H1 (cell line): ENCODE data around the gene FABP7. TPM values are rescaled to one million over a fixed set of nuclear protein-coding genes. Genes with fewer than 3 reads are reported as not detected.

Experiments used
- CTCF ChIA-PET: fragments of 300-600 bp; sonication (Branson Sonifier 250); formaldehyde crosslinking; loops from one replicate; lab custom pipeline; 2021; ENCODE audit not compliant: partially characterized antibody; lab: Charles Lee
- POLR2A ChIA-PET: fragments of 300-600 bp; sonication (Branson Sonifier 250); formaldehyde crosslinking; loops from one replicate; lab custom pipeline; 2021; ENCODE audit warnings: inconsistent platforms; ENCODE audit not compliant: partially characterized antibody; lab: Charles Lee
- DNase-seq, 2 experiments: peaks; one replicate each; pipeline versions ENCODE4 v3.0.0 to v3.0.0-alpha.2; 2010 to 2022; ENCODE audit warnings: low spot score in 2 of 2, low read depth in 1 of 2, mixed read lengths in 1 of 2
- FAIRE-seq: peaks from 2 replicates; lab custom pipeline; 2011; peaks lifted over from hg19 to GRCh38; lab: Jason Lieb, UNC
- H2AFZ ChIP-seq: 2 replicates; pipeline ENCODE4 v1.8.1; 2012; ENCODE audit warnings: low read length, inconsistent platforms
- H2AK5ac ChIP-seq: 2 replicates; pipeline ENCODE4 v1.6.1; 2013; ENCODE audit warnings: low read depth, low read length
- H2BK120ac ChIP-seq: replicated peaks from 2 replicates; pipeline ENCODE3; 2013; ENCODE audit warnings: low read depth, low read length, inconsistent platforms
- H2BK12ac ChIP-seq: 2 replicates; pipeline ENCODE4 v1.6.1; 2013; ENCODE audit warnings: low read depth, low read length
- H2BK15ac ChIP-seq: 2 replicates; pipeline ENCODE4 v1.6.1; 2013; ENCODE audit warnings: low read length
- H2BK20ac ChIP-seq: 2 replicates; pipeline ENCODE4 v1.6.1; 2013; ENCODE audit warnings: low read length
- H2BK5ac ChIP-seq: 2 replicates; pipeline ENCODE4 v1.6.1; 2013; ENCODE audit warnings: low read depth, low read length
- H3K14ac ChIP-seq: 2 replicates; pipeline ENCODE4 v1.6.1; 2013; ENCODE audit warnings: inconsistent platforms; ENCODE audit not compliant: insufficient read length
- H3K18ac ChIP-seq: 2 replicates; pipeline ENCODE4 v1.6.1; 2013; ENCODE audit warnings: low read length; ENCODE audit errors: extremely low read depth
- H3K23ac ChIP-seq: 2 replicates; pipeline ENCODE4 v1.6.1; 2013; ENCODE audit warnings: inconsistent platforms; ENCODE audit not compliant: insufficient read length
- H3K23me2 ChIP-seq: 2 replicates; pipeline ENCODE4 v1.6.1; 2013; ENCODE audit warnings: low read depth, low read length
- H3K27ac ChIP-seq: 2 replicates; pipeline ENCODE4 v1.6.1; 2011; ENCODE audit warnings: low read depth, low read length, inconsistent platforms
- H3K27me3 ChIP-seq, 4 experiments: replicated peaks in 1 of 4; 1 replicate in 1 of 4; 2 replicates in 3 of 4; pipeline versions ENCODE4 v1.6.1 to v1.8.1; 2011 to 2013; ENCODE audit warnings: low read length in 3 of 4, mild to moderate bottlenecking in 3 of 4, inconsistent platforms in 2 of 4, mixed read lengths in 2 of 4, moderate library complexity in 1 of 4; ENCODE audit not compliant: control insufficient read depth in 3 of 4, insufficient read depth in 3 of 4; ENCODE audit errors: extremely low read depth in 1 of 4
- H3K36me3 ChIP-seq, 4 experiments: 2 replicates each; pipeline versions ENCODE4 v1.6.1 to v1.8.1; 2011 to 2013; ENCODE audit warnings: mild to moderate bottlenecking in 4 of 4, low read length in 3 of 4, moderate library complexity in 2 of 4, control low read depth in 1 of 4, inconsistent platforms in 1 of 4; ENCODE audit not compliant: insufficient read depth in 4 of 4, control insufficient read depth in 2 of 4
- H3K4ac ChIP-seq: replicated peaks from 2 replicates; pipeline ENCODE3; 2013; ENCODE audit warnings: low read length, low read depth, mixed read lengths, inconsistent platforms; ENCODE audit not compliant: insufficient read length
- H3K4me1 ChIP-seq, 4 experiments: replicated peaks in 1 of 4; 1 replicate in 1 of 4; 2 replicates in 3 of 4; pipeline versions ENCODE4 v1.6.1 to v1.8.1; 2011 to 2013; ENCODE audit warnings: low read length in 3 of 4, inconsistent platforms in 2 of 4, mixed read lengths in 1 of 4; ENCODE audit not compliant: insufficient read depth in 4 of 4, control insufficient read depth in 3 of 4
- H3K4me2 ChIP-seq, 2 experiments: 2 replicates each; pipeline versions ENCODE4 v1.6.1 to v1.8.1; 2011 to 2013; ENCODE audit warnings: low read depth in 2 of 2, low read length in 2 of 2, control low read depth in 1 of 2, inconsistent platforms in 1 of 2, mild to moderate bottlenecking in 1 of 2; ENCODE audit not compliant: insufficient read depth in 1 of 2
- H3K4me3 ChIP-seq, 4 experiments: fragments of 200-600, 300-600 bp in 1 of 4; sonication (generic), shearing (Covaris generic), sonication (Bioruptor Twin) in 1 of 4; 2 replicates each; pipeline versions ENCODE4 v1.5.1 to v1.8.1; 2011 to 2016; ENCODE audit warnings: low read length in 4 of 4, low read depth in 3 of 4, control low read depth in 2 of 4, inconsistent platforms in 2 of 4, mild to moderate bottlenecking in 2 of 4, mixed read lengths in 1 of 4, moderate library complexity in 1 of 4; ENCODE audit not compliant: insufficient read depth in 2 of 4; ENCODE audit errors: extremely low read depth in 1 of 4
- H3K56ac ChIP-seq: replicated peaks from 2 replicates; pipeline ENCODE3; 2013; ENCODE audit warnings: low read depth, mild to moderate bottlenecking, mixed read lengths, low read length, inconsistent platforms; ENCODE audit not compliant: insufficient read length
- H3K79me1 ChIP-seq: 2 replicates; pipeline ENCODE4 v1.6.1; 2013; ENCODE audit warnings: low read depth, low read length, control low read depth
- H3K79me2 ChIP-seq, 2 experiments: 2 replicates each; pipeline versions ENCODE4 v1.6.1 to v1.8.1; 2012 to 2013; ENCODE audit warnings: low read length in 2 of 2, mild to moderate bottlenecking in 2 of 2, inconsistent platforms in 1 of 2; ENCODE audit not compliant: insufficient read depth in 2 of 2, control insufficient read depth in 1 of 2
- H3K9ac ChIP-seq, 4 experiments: replicated peaks in 1 of 4; 1 replicate in 1 of 4; 2 replicates in 3 of 4; pipeline versions ENCODE4 v1.6.1 to v1.8.1; 2011 to 2013; ENCODE audit warnings: low read depth in 3 of 4, low read length in 3 of 4, control low read depth in 2 of 4, mild to moderate bottlenecking in 2 of 4, moderate library complexity in 2 of 4, inconsistent platforms in 1 of 4; ENCODE audit errors: extremely low read depth in 1 of 4
- H3K9me3 ChIP-seq, 2 experiments: 2 replicates each; pipeline versions ENCODE4 v1.6.1 to v1.8.1; 2012 to 2013; ENCODE audit warnings: mild to moderate bottlenecking in 2 of 2, moderate library complexity in 2 of 2, control low read depth in 1 of 2, inconsistent platforms in 1 of 2, low read depth in 1 of 2, low read length in 1 of 2, mixed read lengths in 1 of 2; ENCODE audit not compliant: insufficient read depth in 2 of 2
- H4K20me1 ChIP-seq, 2 experiments: replicated peaks in 1 of 2; 2 replicates each; pipeline versions ENCODE3 to v1.8.1; 2011 to 2013; ENCODE audit warnings: inconsistent platforms in 2 of 2, low read length in 2 of 2, mild to moderate bottlenecking in 1 of 2; ENCODE audit not compliant: insufficient read depth in 2 of 2, control insufficient read depth in 1 of 2
- H4K5ac ChIP-seq: 2 replicates; pipeline ENCODE4 v1.6.1; 2013; ENCODE audit warnings: low read length, low read depth, mixed read lengths, inconsistent platforms; ENCODE audit not compliant: insufficient read length
- H4K8ac ChIP-seq: 2 replicates; pipeline ENCODE4 v1.8.0; 2013; ENCODE audit warnings: mild to moderate bottlenecking, moderate library complexity, low read length, inconsistent platforms; ENCODE audit not compliant: insufficient read depth; ENCODE audit errors: extremely low read depth
- H4K91ac ChIP-seq: replicated peaks from 2 replicates; pipeline ENCODE3; 2013; ENCODE audit warnings: low read length, mixed read lengths, inconsistent platforms; ENCODE audit not compliant: insufficient read length
- ATF3 ChIP-seq: IDR thresholded peaks from 2 replicates; pipeline ENCODE4 v1.6.1; 2011; ENCODE audit warnings: low read depth, mild to moderate bottlenecking, low read length; ENCODE audit not compliant: insufficient read depth
- BRCA1 ChIP-seq: IDR thresholded peaks from 2 replicates; pipeline ENCODE4 v1.6.1; 2012; ENCODE audit warnings: low read depth, low read length, improper control_type of control experiment
- CHD2 ChIP-seq: IDR thresholded peaks from 2 replicates; pipeline ENCODE4 v1.6.1; 2012; ENCODE audit warnings: low read length, improper control_type of control experiment
- CREB1 ChIP-seq: IDR thresholded peaks from 2 replicates; pipeline ENCODE4 v1.6.1; 2012; ENCODE audit warnings: inconsistent platforms
- CTCF ChIP-seq, 3 experiments: IDR thresholded peaks; 1 replicate in 2 of 3; 2 replicates in 1 of 3; pipeline versions ENCODE4 v1.5.1 to v1.6.1; 2011; ENCODE audit warnings: low read length in 3 of 3, mild to moderate bottlenecking in 3 of 3, inconsistent platforms in 2 of 3, low read depth in 1 of 3, moderate library complexity in 1 of 3; ENCODE audit not compliant: insufficient read depth in 1 of 3; ENCODE audit errors: control extremely low read depth in 1 of 3
- E2F6 ChIP-seq: IDR thresholded peaks from 2 replicates; pipeline ENCODE4 v1.6.1; 2012; ENCODE audit warnings: inconsistent platforms
- JUND ChIP-seq: IDR thresholded peaks from 2 replicates; pipeline ENCODE4 v1.6.1; 2011; ENCODE audit warnings: mild to moderate bottlenecking, improper control_type of control experiment, low read length
- KDM1A ChIP-seq: fragments of 200-600, 300-600 bp; sonication (generic); IDR thresholded peaks from 2 replicates; pipeline ENCODE4 v1.7.1; 2016; ENCODE audit warnings: mild to moderate bottlenecking, low read length, borderline replicate concordance
- MAX ChIP-seq: IDR thresholded peaks from 2 replicates; pipeline ENCODE4 v1.6.1; 2012; ENCODE audit warnings: inconsistent platforms
- SP2 ChIP-seq: IDR thresholded peaks from 2 replicates; pipeline ENCODE4 v1.6.1; 2012; ENCODE audit warnings: mild to moderate bottlenecking, low read length, inconsistent platforms
- SP4 ChIP-seq: IDR thresholded peaks from 2 replicates; pipeline ENCODE4 v1.6.1; 2012; ENCODE audit warnings: low read length, inconsistent platforms
- WGBS, 2 experiments: shearing (Covaris generic) in 1 of 2; methylation state at CpG; one replicate each; pipeline versions ENCODE4 v1.1.6 to v1.1.7; 2013 to 2015; ENCODE audit warnings: low lambda C conversion rate in 2 of 2, mixed read lengths in 2 of 2, inconsistent platforms in 1 of 2, low coverage in 1 of 2, missing lambda C conversion rate in 1 of 2; ENCODE audit not compliant: insufficient replicate concordance in 2 of 2, insufficient coverage in 1 of 2, insufficient read length in 1 of 2; ENCODE audit errors: extremely low coverage in 1 of 2, missing lambda C conversion rate in 1 of 2; 5-methylcytosine and 5-hydroxymethylcytosine counted together
- polyA plus RNA-seq, 7 experiments: library from polyadenylated mRNA; depleted of rRNA in 3 of 7; stranded (reverse) in 5 of 7; unstranded in 2 of 7; fragments of >200 nt in 5 of 7; fragments of 200-250 nt in 2 of 7; gene quantifications; 1 replicate in 5 of 7; 2 replicates in 1 of 7; 4 replicates in 1 of 7; pipeline versions ENCODE4 v1.2.1 to v1.2.3, GENCODE V29; 2011 to 2013; ENCODE audit warnings: missing spikeins in 2 of 7, mixed read lengths in 2 of 7
- total RNA-seq: library from RNA; stranded (reverse); fragmentation: NEBNext Ultra II Directional; extraction: Animal tissue kit (Norgen Biotek cat#: 25700); gene quantifications from 2 replicates; pipeline ENCODE4 v1.2.1, GENCODE V29; 2021

Gene FABP7
- total and polyA plus RNA-seq, 2 of the 8 experiments (the other 6 are each of a cell fraction or from before 2014, with no cell fraction given) = 10.6 to 13.1 TPM

GRCh38 chr6:122753688-122754056 lies 25.8 kb upstream of the FABP7 start:
- no peak overlapping the region for H3K14ac ChIP-seq
- no peak overlapping the region for H3K18ac ChIP-seq
- no peaks in the 10 kb centered on the region for H3K79me2 ChIP-seq
- no peak for FAIRE-seq
- no peak overlapping the region for H2BK5ac ChIP-seq
- no peak overlapping the region for H2BK20ac ChIP-seq
- H4K5ac ChIP-seq = no peak overlapping the region
- H3K27me3 ChIP-seq = 0 out of 7 replicates have a peak, but pooled peaks cover 0 to 1% (median 0%) of the 10 kb centered on the region in 4 experiments
- no peak overlapping the region for H2AFZ ChIP-seq
- H3K9ac ChIP-seq = no peak overlapping the region
- H2AK5ac ChIP-seq = no peak overlapping the region
- no peaks in the 10 kb centered on the region for H3K36me3 ChIP-seq
- H2BK15ac ChIP-seq = no peak overlapping the region
- WGBS, 2 experiments = 84% methylated on average over 5 of the region's 5 CpGs; no CpG with 5 or more reads in 1 of the 2 experiments
- H3K4ac ChIP-seq = no peak overlapping the region
- H3K4me2 ChIP-seq = no peak overlapping the region
- no peak overlapping the region; the same call in 1 of the 2 replicates for H4K8ac ChIP-seq
- H3K56ac ChIP-seq = no peak overlapping the region
- DNase-seq = no peak
- CTCF ChIA-PET = interaction anchor here (0.8 to 3.8 kb wide), 5 partner anchors 9 to 85 kb away, joined by 3 to 20 read pairs (median 4); partner anchors contain the start of gene SMPDL3A
- H3K4me3 ChIP-seq = no peak overlapping the region
- peaks cover 0 to 4% (median 1%) of the 10 kb centered on the region in 4 experiments; a peak in 1 of 7 replicates for H3K4me1 ChIP-seq
- no peaks in the 10 kb centered on the region for H3K23me2 ChIP-seq
- POLR2A ChIA-PET = no interaction called here
- no peaks in the 10 kb centered on the region for H4K20me1 ChIP-seq
- H3K27ac ChIP-seq = no peak overlapping the region
- peaks cover 0 to 3% of the 10 kb centered on the region in 2 experiments; a peak in 1 of 4 replicates for H3K9me3 ChIP-seq
- no peak overlapping the region; the same call in 1 of the 2 replicates for H2BK12ac ChIP-seq
- H4K91ac ChIP-seq = no peak overlapping the region
- no peaks in the 10 kb centered on the region for H3K79me1 ChIP-seq
- H2BK120ac ChIP-seq = no peak overlapping the region
- H3K23ac ChIP-seq = no peak overlapping the region
- TF ChIP-seq E2F6 (no peak), SP2 (no peak), SP4 (no peak), KDM1A (no peak), ATF3 (no peak), JUND (no peak), CTCF (IDR thresholded peaks at IDR 0.05; ENCODE audit: control extremely low read depth in 1 of 3, insufficient read depth in 1 of 3, low read depth in 1 of 3, low read length in 3 of 3) (no peak), BRCA1 (no peak), CREB1 (no peak), MAX (no peak), CHD2 (no peak)
